SK-N-SH (cell line): ENCODE measurements around the gene ARHGAP26. TPM values are rescaled to one million over a fixed set of nuclear protein-coding genes. Genes with fewer than 3 reads are reported as not detected.
A peak's percentile ranks its signal among the peaks of the same experiment; 100 is the strongest.

ENCODE experiments used
- CTCF ChIA-PET: fragments of 300-600, 350-600 bp; formaldehyde crosslinking; extraction: SDS; loops from one replicate; lab custom pipeline; 2021; lab: Yijun Ruan, JAX
- POLR2A ChIA-PET: fragments of 350-600 bp; sonication (Branson Sonifier 250); formaldehyde crosslinking; extraction: SDS; loops from one replicate; lab custom pipeline; 2020; ENCODE audit warnings: antibody characterized with exemption, inconsistent platforms; lab: Yijun Ruan, JAX
- DNase-seq: peaks from one replicate; pipeline ENCODE4 v3.0.0; 2012
- H2AFZ ChIP-seq: fragments of 200-600 bp; sonication (generic); 2 replicates; pipeline ENCODE4 v1.8.1; 2016; ENCODE audit warnings: antibody characterized with exemption, mild to moderate bottlenecking, low read depth
- H3F3A ChIP-seq: fragments of 200-600 bp; sonication (generic); replicated peaks from 2 replicates; pipeline ENCODE3; 2016; ENCODE audit warnings: antibody characterized with exemption, mild to moderate bottlenecking; ENCODE audit not compliant: insufficient read depth
- H3K27ac ChIP-seq, 2 experiments: fragments of 200-500 bp in 1 of 2; fragments of 200-600 bp in 1 of 2; sonication (Bioruptor generic) in 1 of 2; sonication (generic), shearing (Covaris generic) in 1 of 2; 2 replicates each; pipeline versions ENCODE4 v1.5.1 to v1.6.1; 2014 to 2016; ENCODE audit warnings: low read depth in 2 of 2, inconsistent platforms in 1 of 2, low read length in 1 of 2, mild to moderate bottlenecking in 1 of 2, mixed read lengths in 1 of 2
- H3K27me3 ChIP-seq: fragments of 200-600 bp; sonication (generic), shearing (Covaris generic); 2 replicates; pipeline ENCODE4 v1.6.1; 2016; ENCODE audit warnings: mixed run types; ENCODE audit not compliant: insufficient read depth
- H3K36me3 ChIP-seq, 2 experiments: fragments of 200-500 bp in 1 of 2; fragments of 200-600 bp in 1 of 2; sonication (Bioruptor generic) in 1 of 2; sonication (generic) in 1 of 2; replicated peaks in 1 of 2; 2 replicates each; pipeline versions ENCODE3 to v1.5.1; 2014 to 2016; ENCODE audit warnings: low read length in 1 of 2, mild to moderate bottlenecking in 1 of 2; ENCODE audit not compliant: insufficient read depth in 2 of 2, control insufficient read depth in 1 of 2
- H3K4me1 ChIP-seq, 2 experiments: fragments of 200-500 bp in 1 of 2; fragments of 200-600 bp in 1 of 2; sonication (Bioruptor generic) in 1 of 2; sonication (generic), shearing (Covaris generic) in 1 of 2; 2 replicates each; pipeline versions ENCODE4 v1.5.1 to v1.6.1; 2014 to 2016; ENCODE audit warnings: low read depth in 1 of 2, low read length in 1 of 2, mixed run types in 1 of 2; ENCODE audit not compliant: insufficient read depth in 2 of 2, control insufficient read depth in 1 of 2
- H3K4me2 ChIP-seq: fragments of 200-600 bp; sonication (generic), shearing (Covaris generic); 2 replicates; pipeline ENCODE4 v1.6.1; 2017; ENCODE audit warnings: mixed run types
- H3K4me3 ChIP-seq, 2 experiments: fragments of 200-500 bp in 1 of 2; fragments of 200-600 bp in 1 of 2; sonication (Bioruptor generic) in 1 of 2; sonication (generic), shearing (Covaris generic) in 1 of 2; 2 replicates each; pipeline versions ENCODE4 v1.5.1 to v1.8.1; 2014 to 2016; ENCODE audit warnings: low read depth in 2 of 2, inconsistent platforms in 1 of 2, low read length in 1 of 2, mild to moderate bottlenecking in 1 of 2, mixed read lengths in 1 of 2, moderate library complexity in 1 of 2
- H3K79me2 ChIP-seq: fragments of 200-600 bp; sonication (generic); 2 replicates; pipeline ENCODE4 v1.8.1; 2017; ENCODE audit warnings: mild to moderate bottlenecking; ENCODE audit not compliant: insufficient read depth
- H3K9ac ChIP-seq: fragments of 200-600 bp; sonication (generic); 2 replicates; pipeline ENCODE4 v1.6.1; 2017; ENCODE audit warnings: mixed run types
- H3K9me2 ChIP-seq: fragments of 200-600 bp; sonication (generic); 2 replicates; pipeline ENCODE4 v1.6.1; 2017; ENCODE audit warnings: mixed run types
- H3K9me3 ChIP-seq: fragments of 200-600 bp; sonication (generic); 2 replicates; pipeline ENCODE4 v1.6.1; 2017; ENCODE audit warnings: mixed run types, mild to moderate bottlenecking, moderate library complexity
- H4K20me1 ChIP-seq: fragments of 200-600 bp; sonication (generic); 2 replicates; pipeline ENCODE4 v1.6.1; 2017; ENCODE audit warnings: mild to moderate bottlenecking, mixed run types; ENCODE audit not compliant: insufficient read depth
- CHD2 ChIP-seq: fragments of 150-350 bp; IDR thresholded peaks from 2 replicates; pipeline ENCODE4 v1.6.1; 2018; ENCODE audit warnings: low read length; ENCODE audit not compliant: partially characterized antibody
- EZH2phosphoT487 ChIP-seq: fragments of 200-600 bp; sonication (generic); IDR thresholded peaks from 2 replicates; pipeline ENCODE4 v1.6.1; 2017; ENCODE audit warnings: low read depth, mixed run types, mild to moderate bottlenecking, antibody characterized with exemption, moderate library complexity, borderline replicate concordance
- FOXJ3 ChIP-seq: sonication (generic); formaldehyde crosslinking; IDR thresholded peaks from 2 replicates; pipeline ENCODE4 v1.5.1; 2020; ENCODE audit warnings: mild to moderate bottlenecking, missing genetic modification reagents
- MEF2A ChIP-seq: IDR thresholded peaks from 2 replicates; pipeline ENCODE4 v1.4.0; 2012; ENCODE audit warnings: low read depth, borderline replicate concordance
- NFIC ChIP-seq: IDR thresholded peaks from 2 replicates; pipeline ENCODE4 v1.4.0; 2012; ENCODE audit warnings: borderline replicate concordance
- NRF1 ChIP-seq: IDR thresholded peaks from 2 replicates; pipeline ENCODE4 v1.6.1; 2012; ENCODE audit warnings: low read depth, mild to moderate bottlenecking, low read length
- POLR2AphosphoS5 ChIP-seq: IDR thresholded peaks from 2 replicates; pipeline ENCODE4 v1.6.1; 2012; ENCODE audit warnings: low read depth, low read length
- REST ChIP-seq: IDR thresholded peaks from 2 replicates; pipeline ENCODE4 v1.6.1; 2012; ENCODE audit warnings: mild to moderate bottlenecking, low read depth, low read length, moderate library complexity
- RXRA ChIP-seq: IDR thresholded peaks from 2 replicates; pipeline ENCODE4 v1.4.0; 2012; ENCODE audit warnings: low read depth, mild to moderate bottlenecking, borderline replicate concordance
- TCF12 ChIP-seq: IDR thresholded peaks from 2 replicates; pipeline ENCODE4 v1.4.0; 2012
- USF1 ChIP-seq: IDR thresholded peaks from 2 replicates; pipeline ENCODE4 v1.4.0; 2012; ENCODE audit warnings: low read depth, borderline replicate concordance
- WGBS: methylation state at CpG from one replicate; pipeline ENCODE4 v1.1.6; 2017; ENCODE audit warnings: low lambda C conversion rate; 5-methylcytosine and 5-hydroxymethylcytosine counted together
- polyA plus RNA-seq, 3 experiments: library from polyadenylated mRNA; depleted of rRNA; stranded (reverse); fragments of >200 nt; gene quantifications; 2 replicates each; pipeline ENCODE4 v1.2.3, GENCODE V29; 2012
- TF ChIP-seq, protein P1 (sequence below): IDR thresholded peaks from 2 replicates; pipeline ENCODE4 v1.4.0; 2012; ENCODE audit warnings: low read depth, borderline replicate concordance
- TF ChIP-seq, protein P2 (sequence below): fragments of 150-350 bp; IDR thresholded peaks from 2 replicates; pipeline ENCODE4 v1.6.1; 2017; ENCODE audit warnings: antibody characterized with exemption, low read length, low read depth, borderline replicate concordance

The ARHGAP26 gene
- polyA plus RNA-seq, 1 of the 3 experiments (the other 2 are of a cell fraction) = 6.1 TPM

DNA sequence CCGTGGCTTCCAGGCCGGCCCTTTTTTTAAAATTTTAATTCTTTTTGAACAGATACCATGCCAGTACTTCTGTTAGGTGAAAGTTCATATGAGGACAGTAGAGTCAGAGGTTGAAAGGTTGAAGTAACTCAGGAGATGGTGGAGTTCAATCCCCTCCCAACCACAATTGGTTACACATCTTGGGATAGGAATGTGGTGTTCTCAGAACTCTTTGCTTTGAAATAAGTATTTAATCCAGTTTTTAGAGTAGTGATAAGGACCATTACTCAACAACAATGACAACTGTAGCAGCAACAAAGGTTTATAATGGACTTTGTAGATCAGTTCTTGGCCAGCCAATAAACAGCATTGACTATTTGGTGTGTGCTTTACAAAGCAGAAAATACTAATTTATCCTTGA, 116.0 kb downstream of the ARHGAP26 start:
- DNase-seq = no peak
- no peaks in the 10 kb centered on the region for H3K9me3 ChIP-seq
- H2AFZ ChIP-seq = no peak overlapping the region
- POLR2A ChIA-PET = no interaction called here
- no peaks in the 10 kb centered on the region for H3K27me3 ChIP-seq
- no peak overlapping the region for H3K4me3 ChIP-seq
- peaks cover 0 to 4% of the 10 kb centered on the region in 2 experiments; a peak in 2 of 4 replicates for H3K4me1 ChIP-seq
- peaks cover 0 to 32% of the 10 kb centered on the region in 2 experiments for H3K36me3 ChIP-seq
- TF ChIP-seq RXRA (0 out of 2 replicates have a peak, but pooled peaks have one; percentile 36), USF1 (no peak)
- H3F3A ChIP-seq = no peaks in the 10 kb centered on the region
- H3K79me2 ChIP-seq = no peaks in the 10 kb centered on the region
- H3K27ac ChIP-seq = no peak overlapping the region
- CTCF ChIA-PET = interaction anchor here (1.0 to 27.9 kb wide), 4 partner anchors 108 to 181 kb away, joined by 4 to 1285 read pairs (median 48); no protein-coding TSS in a partner anchor
- no peak overlapping the region for H3K9ac ChIP-seq
- H4K20me1 ChIP-seq = no peaks in the 10 kb centered on the region
- no peak overlapping the region for H3K4me2 ChIP-seq
- H3K9me2 ChIP-seq = no peaks in the 10 kb centered on the region
- WGBS = 87% methylated on average over 2 of the region's 2 CpGs

- WGBS = 77% methylated on average over 2 of the region's 2 CpGs
- no peak overlapping the region for H2AFZ ChIP-seq
- no peaks in the 10 kb centered on the region for H3K9me2 ChIP-seq
- H3K36me3 ChIP-seq = peaks cover 0 to 28% of the 10 kb centered on the region in 2 experiments
- H3K4me3 ChIP-seq = no peak overlapping the region
- no peaks in the 10 kb centered on the region for H3K9me3 ChIP-seq
- no peaks in the 10 kb centered on the region for H3K27me3 ChIP-seq
- TF ChIP-seq NRF1 = no peak
- TF ChIP-seq MEF2A = no peak
- no peak for TF ChIP-seq CHD2
- no peak for TF ChIP-seq USF1
- TF ChIP-seq, protein P1, sequence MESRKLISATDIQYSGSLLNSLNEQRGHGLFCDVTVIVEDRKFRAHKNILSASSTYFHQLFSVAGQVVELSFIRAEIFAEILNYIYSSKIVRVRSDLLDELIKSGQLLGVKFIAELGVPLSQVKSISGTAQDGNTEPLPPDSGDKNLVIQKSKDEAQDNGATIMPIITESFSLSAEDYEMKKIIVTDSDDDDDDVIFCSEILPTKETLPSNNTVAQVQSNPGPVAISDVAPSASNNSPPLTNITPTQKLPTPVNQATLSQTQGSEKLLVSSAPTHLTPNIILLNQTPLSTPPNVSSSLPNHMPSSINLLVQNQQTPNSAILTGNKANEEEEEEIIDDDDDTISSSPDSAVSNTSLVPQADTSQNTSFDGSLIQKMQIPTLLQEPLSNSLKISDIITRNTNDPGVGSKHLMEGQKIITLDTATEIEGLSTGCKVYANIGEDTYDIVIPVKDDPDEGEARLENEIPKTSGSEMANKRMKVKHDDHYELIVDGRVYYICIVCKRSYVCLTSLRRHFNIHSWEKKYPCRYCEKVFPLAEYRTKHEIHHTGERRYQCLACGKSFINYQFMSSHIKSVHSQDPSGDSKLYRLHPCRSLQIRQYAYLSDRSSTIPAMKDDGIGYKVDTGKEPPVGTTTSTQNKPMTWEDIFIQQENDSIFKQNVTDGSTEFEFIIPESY = no peak
- no peak for TF ChIP-seq FOXJ3 (CRISPR knock-in tag)
- TF ChIP-seq POLR2AphosphoS5 = no peak
- TF ChIP-seq TCF12 = no peak
- TF ChIP-seq RXRA = no peak
- TF ChIP-seq REST = no peak
- no peak for TF ChIP-seq EZH2phosphoT487
- TF ChIP-seq, protein P2, sequence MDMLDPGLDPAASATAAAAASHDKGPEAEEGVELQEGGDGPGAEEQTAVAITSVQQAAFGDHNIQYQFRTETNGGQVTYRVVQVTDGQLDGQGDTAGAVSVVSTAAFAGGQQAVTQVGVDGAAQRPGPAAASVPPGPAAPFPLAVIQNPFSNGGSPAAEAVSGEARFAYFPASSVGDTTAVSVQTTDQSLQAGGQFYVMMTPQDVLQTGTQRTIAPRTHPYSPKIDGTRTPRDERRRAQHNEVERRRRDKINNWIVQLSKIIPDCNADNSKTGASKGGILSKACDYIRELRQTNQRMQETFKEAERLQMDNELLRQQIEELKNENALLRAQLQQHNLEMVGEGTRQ = no peak
- TF ChIP-seq NFIC = no peak
- ChIA-PET POLR2A (no interaction called here), CTCF (interaction anchor here (1.0 to 27.9 kb wide), 7 partner anchors 26 to 731 kb away, joined by 3 to 1285 read pairs (median 31); no protein-coding TSS in a partner anchor)
- no peak overlapping the region for H3K27ac ChIP-seq
- H4K20me1 ChIP-seq = no peaks in the 10 kb centered on the region
- no peak for DNase-seq
- H3K9ac ChIP-seq = no peak overlapping the region
- H3K79me2 ChIP-seq = no peaks in the 10 kb centered on the region
- no peaks in the 10 kb centered on the region; a peak in 2 of 4 replicates for H3K4me1 ChIP-seq
- H3K4me2 ChIP-seq = no peak overlapping the region
- no peaks in the 10 kb centered on the region for H3F3A ChIP-seq
These were observed 116.8 kb downstream of the ARHGAP26 start for GRCh38 chr5:142886956-142887355.
